T-helper 2 cell (primary cell): Measurements from ENCODE around the gene NTRK3.
A peak's percentile ranks its signal among the peaks of the same experiment; 100 is the strongest.

ENCODE experiments used
- DNase-seq, 5 experiments: peaks; one replicate each; pipeline versions ENCODE4 v3.0.0 to v3.0.0-alpha.2; 2012 to 2022

NTRK3 gene

GRCh38 chr15:88177451-88177850, 79.1 kb downstream of the NTRK3 start:
- no peak for DNase-seq

- DNase-seq = no peak
Observed at GRCh38 chr15:88174571-88174970, 82.0 kb downstream of the NTRK3 start.

GRCh38 chr15:88166082-88166993, 90.2 kb downstream of the NTRK3 start:
- DNase-seq = peak in 1 of 5 experiments; percentile 4

GRCh38 chr15:88161636-88162035, 94.9 kb downstream of the NTRK3 start:
- DNase-seq = no peak

GRCh38 chr15:88155310-88155709, 101.2 kb downstream of the NTRK3 start:
- DNase-seq = no peak

GRCh38 chr15:88152672-88153071, 103.9 kb downstream of the NTRK3 start:
- no peak for DNase-seq

GRCh38 chr15:88147760-88148159, 108.8 kb downstream of the NTRK3 start:
- no peak for DNase-seq

GRCh38 chr15:88144921-88145653, 111.5 kb downstream of the NTRK3 start:
- no peak for DNase-seq

- DNase-seq = no peak
Observed at GRCh38 chr15:88142121-88142520, 114.4 kb downstream of the NTRK3 start.

- no peak for DNase-seq
Observed at GRCh38 chr15:88141269-88141889, 115.2 kb downstream of the NTRK3 start.

- DNase-seq = no peak
Observed at GRCh38 chr15:88140398-88140797, 116.1 kb downstream of the NTRK3 start.

- DNase-seq = no peak
Observed at GRCh38 chr15:88139936-88140335, 116.6 kb downstream of the NTRK3 start.

- no peak for DNase-seq
Observed at GRCh38 chr15:88133795-88134194, 122.7 kb downstream of the NTRK3 start.

GRCh38 chr15:88132499-88132898, 124.0 kb downstream of the NTRK3 start:
- peak in 1 of 5 experiments; percentile 4 for DNase-seq

- no peak for DNase-seq
Observed at GRCh38 chr15:88131937-88132336, 124.6 kb downstream of the NTRK3 start.

- no peak for DNase-seq
Observed at GRCh38 chr15:88127432-88127790, 129.1 kb downstream of the NTRK3 start.

- no peak for DNase-seq
Observed at GRCh38 chr15:88126695-88127431, 129.7 kb downstream of the NTRK3 start.

- DNase-seq = no peak
Observed at GRCh38 chr15:88125576-88125975, 131.0 kb downstream of the NTRK3 start.

- no peak for DNase-seq
Observed at GRCh38 chr15:88124199-88124598, 132.3 kb downstream of the NTRK3 start.

GRCh38 chr15:88121968-88122530, 134.5 kb downstream of the NTRK3 start:
- no peak for DNase-seq

GRCh38 chr15:88120026-88120425, 136.5 kb downstream of the NTRK3 start:
- DNase-seq = no peak

GRCh38 chr15:88118741-88119140, 137.8 kb downstream of the NTRK3 start:
- DNase-seq = no peak
